Stomach (tissue), 19 donors: ENCODE data around the gene OR10A3. TPM values are rescaled to one million over a fixed set of nuclear protein-coding genes. Genes with fewer than 3 reads are reported as not detected.
"Not testable (repeated sequence)": the region's sequence is repeated elsewhere in the genome, so short reads cannot be mapped to it uniquely, and the experiment has no call there.

Experiments used
- DNase-seq, 2 donors: peaks; one replicate each; pipeline versions ENCODE4 v3.0.0 to v3.0.0-alpha.2; 2013 to 2019
- H3K27ac ChIP-seq, 5 donors: fragments of 200-600 bp in 4 of 5; sonication (generic) in 4 of 5; one replicate each; pipeline ENCODE4 v1.5.1; 2013 to 2019; ENCODE audit warnings: mild to moderate bottlenecking in 1 of 5, moderate library complexity in 1 of 5
- H3K27me3 ChIP-seq, 3 donors: fragments of 200-600 bp; sonication (generic); one replicate each; pipeline ENCODE4 v1.5.1; 2017 to 2019; ENCODE audit warnings: mixed run types in 1 of 3
- H3K36me3 ChIP-seq, 4 donors: fragments of 200-600 bp; sonication (generic); 1 replicate in 3 of 4; 2 replicates in 1 of 4; pipeline ENCODE4 v1.5.1; 2016 to 2019
- H3K4me1 ChIP-seq, 4 donors: fragments of 200-600 bp; sonication (generic); one replicate each; pipeline ENCODE4 v1.5.1; 2016 to 2019
- H3K4me3 ChIP-seq, 4 donors: fragments of 200-600 bp; sonication (generic) in 3 of 4; one replicate each; pipeline ENCODE4 v1.5.1; 2016 to 2019; ENCODE audit warnings: mild to moderate bottlenecking in 1 of 4
- H3K9me3 ChIP-seq, 4 donors: fragments of 200-600 bp; sonication (generic); one replicate each; pipeline ENCODE4 v1.5.1; 2016 to 2019
- CTCF ChIP-seq, 7 experiments: fragments of 450-650 bp in 4 of 7; fragments of 200-600 bp in 3 of 7; sonication (generic) in 3 of 7; IDR thresholded peaks; one replicate each; pipeline ENCODE4 v1.5.1; 2016 to 2019; ENCODE audit warnings: antibody characterized with exemption in 7 of 7, control low read depth in 2 of 7, mild to moderate bottlenecking in 1 of 7
- EP300 ChIP-seq: sonication (generic); formaldehyde crosslinking; IDR thresholded peaks from one replicate; pipeline ENCODE4 v1.6.1; 2017; ENCODE audit warnings: antibody characterized with exemption
- POLR2A ChIP-seq, 4 donors: fragments of 450-650 bp; IDR thresholded peaks; one replicate each; pipeline ENCODE4 v1.6.1; 2016; ENCODE audit warnings: antibody characterized with exemption in 4 of 4, control low read depth in 2 of 4, mild to moderate bottlenecking in 1 of 4, moderate library complexity in 1 of 4
- POLR2AphosphoS5 ChIP-seq, 3 donors: sonication (generic); formaldehyde crosslinking; IDR thresholded peaks; one replicate each; pipeline ENCODE4 v1.6.1; 2016; ENCODE audit warnings: antibody characterized with exemption in 3 of 3
- WGBS, 5 donors: extraction: QIAGEN DNeasy Blood & Tissue Kit in 3 of 5; methylation state at CpG; one replicate each; pipeline versions ENCODE4 v1.1.5 to v1.1.7; 2013 to 2018; 5-methylcytosine and 5-hydroxymethylcytosine counted together
- intact Hi-C: fragments of 100-400 bp; cut with DNase I; formaldehyde crosslinking; loops from one replicate; pipeline ENCODE4 v1.15.1; 2023; ENCODE audit warnings: low total_unique reads
- long read RNA-seq, 10 donors: transcript quantifications; one replicate each; lab custom pipeline, GENCODE V29; 2026
- polyA plus RNA-seq, 3 donors: library from polyadenylated mRNA; stranded (reverse); fragments of 200-250 nt; gene quantifications; one replicate each; pipeline ENCODE4 v1.2.3, GENCODE V29; 2013
- total RNA-seq, 5 donors: library from RNA; depleted of rRNA; stranded (reverse); fragments of >200 nt; gene quantifications; one replicate each; pipeline versions ENCODE4 v1.1.0 to v1.2.3, GENCODE V29; 2014 to 2016
- donor health status: healthy with polysubstance abuse.
- donor health status: Bipolar disorder and iron deficiency.
- donor health status: healthy.

OR10A3 gene, protein sequence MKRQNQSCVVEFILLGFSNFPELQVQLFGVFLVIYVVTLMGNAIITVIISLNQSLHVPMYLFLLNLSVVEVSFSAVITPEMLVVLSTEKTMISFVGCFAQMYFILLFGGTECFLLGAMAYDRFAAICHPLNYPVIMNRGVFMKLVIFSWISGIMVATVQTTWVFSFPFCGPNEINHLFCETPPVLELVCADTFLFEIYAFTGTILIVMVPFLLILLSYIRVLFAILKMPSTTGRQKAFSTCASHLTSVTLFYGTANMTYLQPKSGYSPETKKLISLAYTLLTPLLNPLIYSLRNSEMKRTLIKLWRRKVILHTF
- total RNA-seq (not detected), polyA plus RNA-seq (not detected)
- long read RNA-seq, donor 1: 0 reads
- long read RNA-seq, donor 2: 0 reads
- long read RNA-seq, donor 3, partial matches to known transcripts: 0 of 2 reads
- long read RNA-seq, donor 3, other reads (novel, unspliced or antisense): 0 of 2 reads
- long read RNA-seq, donor 4: 0 reads
- long read RNA-seq, donor 5: 0 reads
- long read RNA-seq, donor 6, partial matches to known transcripts: 0 of 1 reads
- long read RNA-seq, donor 6, other reads (novel, unspliced or antisense): 0 of 1 reads
- long read RNA-seq, donor 7: 0 reads
- long read RNA-seq, donor 8: 0 reads
- long read RNA-seq, donor 9: 0 reads
- long read RNA-seq, donor 10: 0 reads

DNA sequence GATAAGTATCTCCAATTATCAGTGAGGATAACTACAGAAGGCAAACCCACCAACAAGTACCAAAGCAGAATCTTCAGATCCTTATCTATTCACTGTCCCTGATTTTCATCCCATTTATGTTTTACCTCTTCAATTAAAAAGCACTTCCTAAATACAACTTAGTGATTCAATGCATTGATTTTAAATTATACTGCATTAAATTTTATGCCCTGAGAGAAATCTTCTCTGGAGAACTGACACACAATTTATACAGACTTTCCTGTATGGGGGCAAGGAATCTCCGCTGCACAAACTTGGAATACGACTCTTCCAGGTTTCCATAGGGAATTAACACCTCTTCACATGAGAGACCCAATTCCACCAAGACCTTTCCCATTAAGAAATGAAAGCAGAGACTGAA is at the start of gene OR10A3:
OR10A3 (minus strand) TSS at position 101 of the 400 bp plus-strand sequence. CDS start 2,188 bp downstream, outside the sequence.
- TF ChIP-seq CTCF (IDR thresholded peaks at IDR 0.05) (no peak), POLR2AphosphoS5 (IDR thresholded peaks at IDR 0.05) (no peak), POLR2A (IDR thresholded peaks at IDR 0.05) (no peak), EP300 (no peak)
- Histone ChIP-seq H3K36me3 (no peaks in the 10 kb centered on the region), H3K4me3 (no peak within 1 kb of the TSS), H3K9me3 (peaks cover 18 to 34% (median 26%) of the 10 kb centered on the region in 4 donors), H3K4me1 (no peaks in the 10 kb centered on the region), H3K27me3 (peaks cover 0 to 6% (median 0%) of the 10 kb centered on the region in 3 donors), H3K27ac (no peak within 1 kb of the TSS)
- 93 to 97% (median 94%) methylated on average over 2 of the region's 2 CpGs for WGBS, 5 donors
- no peak for DNase-seq
- intact Hi-C loops: no loop called here

DNA sequence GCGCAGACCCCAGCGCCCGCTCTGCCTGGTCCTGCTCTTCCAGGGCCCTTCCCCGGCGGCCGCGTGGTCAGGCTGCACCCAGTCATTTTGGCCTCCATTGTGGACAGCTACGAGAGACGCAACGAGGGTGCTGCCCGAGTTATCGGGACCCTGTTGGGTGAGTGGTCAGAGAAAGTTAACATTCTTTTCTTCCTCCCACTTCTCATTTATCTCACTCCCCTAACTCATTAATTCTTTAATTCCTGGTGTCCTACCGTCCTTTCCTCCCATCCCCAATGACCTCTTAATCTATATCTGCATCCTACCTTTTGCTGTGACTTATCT is 46.0 kb upstream of the OR10A3 start:
- H3K36me3 ChIP-seq: peaks cover 9 to 33% (median 20%) of the 10 kb centered on the region in 4 donors
- peaks cover 16 to 51% (median 35%) of the 10 kb centered on the region in 4 donors for H3K4me1 ChIP-seq
- 0 to 2% (median 0%) methylated on average over 4 to 13 of the region's 13 CpGs for WGBS, 5 donors
- H3K4me3 ChIP-seq: peak overlapping the region; percentile 66 to 95 (median 82)
- DNase-seq, H3K27me3 ChIP-seq, H3K9me3 ChIP-seq, intact Hi-C loops: not testable (repeated sequence)
- peak overlapping the region in 4 of 5 donors; percentile 77 to 89 (median 86) for H3K27ac ChIP-seq

- Histone ChIP-seq H3K27me3 (no peaks in the 10 kb centered on the region), H3K36me3 (peaks cover 3 to 27% (median 15%) of the 10 kb centered on the region in 4 donors), H3K27ac (peak within 1 kb of the TSS; percentile 77 to 89 (median 85)), H3K9me3 (no peaks in the 10 kb centered on the region), H3K4me1 (peaks cover 16 to 51% (median 35%) of the 10 kb centered on the region in 4 donors), H3K4me3 (peak within 1 kb of the TSS; percentile 66 to 95 (median 82))
- TF ChIP-seq CTCF (IDR thresholded peaks at IDR 0.05) (peak in 5 of 7 experiments; percentile 77 to 98 (median 83)), POLR2A (IDR thresholded peaks at IDR 0.05) (no peak), POLR2AphosphoS5 (IDR thresholded peaks at IDR 0.05) (peak in 2 of 3 donors; percentile 33 to 77)
- DNase-seq: peak; percentile 90 to 99
- 0 to 1% (median 1%) methylated on average over 44 to 47 of the region's 47 CpGs for WGBS, 5 donors
- intact Hi-C loops: no loop called here
Measured at GRCh38 chr11:7986768-7987559, 45.5 kb upstream of the OR10A3 start, which contains the start of gene EIF3F. Gene EIF3F, plus strand, starts transcription at chr11:7987337. Its CDS starts 16 bp downstream, at chr11:7987353.

- intact Hi-C loops: loop anchor here (5.0 kb wide), 1 partner anchor 92 kb away; no protein-coding TSS in a partner anchor
- Histone ChIP-seq H3K9me3 (no peaks in the 10 kb centered on the region), H3K36me3 (peaks cover 0 to 5% (median 1%) of the 10 kb centered on the region in 4 donors), H3K4me1 (peaks cover 13 to 26% (median 21%) of the 10 kb centered on the region in 4 donors), H3K27ac (no peak overlapping the region), H3K4me3 (no peak overlapping the region), H3K27me3 (no peaks in the 10 kb centered on the region)
- DNase-seq: no peak
- 77 to 88% (median 79%) methylated on average over 7 of the region's 7 CpGs for WGBS, 5 donors
- TF ChIP-seq POLR2A (IDR thresholded peaks at IDR 0.05) (no peak), EP300 (no peak), CTCF (IDR thresholded peaks at IDR 0.05) (no peak), POLR2AphosphoS5 (IDR thresholded peaks at IDR 0.05) (no peak)
Measured at GRCh38 chr11:7983832-7984590, 42.5 kb upstream of the OR10A3 start.
